GM11168 (cell line): ENCODE data around the gene GSTT2B.
"Not testable (repeated sequence)": the region's sequence is repeated elsewhere in the genome, so short reads cannot be mapped to it uniquely, and the experiment has no call there.

ENCODE experiments used
- in situ Hi-C: fragments of 300-500 bp; cut with MboI; formaldehyde crosslinking; loops from one replicate; pipeline ENCODE4 v1.12.0; 2022; ENCODE audit warnings: low sequenced_read_pairs; ENCODE audit not compliant: unreplicated experiment

The GSTT2B gene

DNA sequence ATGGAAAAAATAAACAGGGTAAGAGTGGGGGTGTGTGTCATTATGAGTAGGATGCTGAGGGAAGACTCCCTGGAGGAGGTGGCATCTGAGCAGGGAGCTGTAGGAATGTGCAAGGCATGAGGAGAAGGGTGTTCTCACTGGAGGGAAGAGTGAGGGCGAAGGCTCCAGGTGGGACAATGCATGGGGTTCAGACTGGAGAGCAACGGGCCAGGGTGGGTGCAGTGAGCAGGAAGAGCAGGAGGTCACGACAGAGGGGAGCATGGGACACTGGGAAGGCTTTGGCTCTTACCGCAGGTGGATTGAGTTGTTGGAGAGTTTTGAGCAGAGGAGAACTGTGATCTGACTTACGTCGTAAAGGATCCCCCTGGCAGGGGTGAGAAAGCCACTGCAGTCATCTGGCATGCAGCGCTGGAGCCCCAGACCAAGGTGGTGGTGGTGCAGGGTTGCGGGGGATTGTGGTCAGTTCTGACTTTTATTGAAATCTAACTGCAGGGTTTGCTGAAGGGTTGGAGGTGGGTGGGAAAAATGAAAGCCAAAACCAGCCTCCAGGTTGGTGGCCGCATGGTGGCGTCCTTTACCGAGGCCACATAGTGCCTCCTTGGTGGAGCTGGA is 8.1 kb downstream of the GSTT2B start:
- in situ Hi-C loops = loop anchor here (5.0 kb wide), 1 partner anchor 34 kb away; no protein-coding TSS in a partner anchor

GRCh38 chr22:23951383-23951782 is 9.6 kb downstream of the GSTT2B start:
- in situ Hi-C loops = loop anchor here (5.0 kb wide), 1 partner anchor 36 kb away; no protein-coding TSS in a partner anchor

DNA sequence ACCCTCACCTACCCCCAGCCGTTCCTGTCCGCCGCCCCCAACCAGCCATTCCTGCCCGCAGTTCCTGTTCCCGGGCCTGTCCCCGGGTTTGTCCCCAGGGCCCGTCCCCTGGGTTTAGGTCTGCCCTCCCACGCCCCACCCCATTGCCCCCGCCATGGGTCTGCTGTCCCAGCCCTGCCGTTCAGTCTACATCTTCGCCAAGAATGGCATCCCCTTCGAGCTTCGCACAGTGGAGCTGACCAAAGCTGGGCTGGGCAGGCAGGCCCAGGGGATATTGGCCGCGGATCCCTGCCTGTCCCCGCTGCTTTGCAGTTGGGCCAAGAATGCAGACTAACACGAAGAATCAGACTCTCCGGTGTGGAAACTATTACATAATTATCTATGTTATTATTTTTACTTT is 11.2 kb downstream of the GSTT2B start:
- in situ Hi-C loops = loop anchor here (5.0 kb wide), 1 partner anchor 38 kb away; no protein-coding TSS in a partner anchor

DNA sequence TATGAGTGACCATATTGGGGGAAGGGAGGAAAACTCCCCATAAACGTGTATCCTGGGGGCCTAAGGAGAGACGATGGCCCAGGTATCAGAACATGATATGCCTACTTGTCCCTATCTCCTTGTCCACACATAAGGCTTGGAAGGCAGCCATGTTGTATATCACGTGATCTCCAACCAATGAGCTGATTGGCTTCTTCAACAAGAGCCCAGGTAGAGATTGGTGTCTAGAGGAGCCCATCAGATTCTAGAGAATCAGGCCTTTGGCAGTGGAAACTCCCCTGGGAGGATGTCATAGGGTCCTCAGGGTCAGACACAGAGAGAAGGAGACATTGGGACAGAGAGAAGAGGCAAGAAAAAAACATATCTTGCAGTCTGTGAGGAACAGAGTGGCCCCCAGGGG is 13.6 kb downstream of the GSTT2B start:
- in situ Hi-C loops = not testable (repeated sequence)

DNA sequence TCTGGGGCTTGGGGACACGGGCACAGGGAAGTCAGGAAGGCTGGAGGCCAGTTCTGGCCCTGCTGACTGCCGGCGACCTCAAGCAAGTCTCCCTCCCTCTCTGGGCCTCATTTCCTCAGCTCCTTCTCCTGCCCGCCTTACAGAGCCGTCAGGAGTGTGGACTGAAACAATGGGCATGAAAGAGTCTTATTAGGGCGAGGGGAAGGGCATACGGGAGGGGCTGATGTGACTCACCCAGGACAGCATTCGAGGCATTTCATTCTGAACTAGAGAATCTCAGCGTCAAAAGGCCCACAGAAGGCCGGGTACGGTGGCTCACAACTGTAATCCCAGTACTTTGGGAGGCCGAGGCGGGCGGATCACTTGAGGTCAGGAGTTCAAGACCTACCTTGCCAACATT is 20.8 kb downstream of the GSTT2B start:
- in situ Hi-C loops = not testable (repeated sequence)

- in situ Hi-C loops = no loop called here
Measured at GRCh38 chr22:23939017-23939357, 22.0 kb downstream of the GSTT2B start.

- in situ Hi-C loops = no loop called here
Measured at GRCh38 chr22:23938328-23939016, 22.5 kb downstream of the GSTT2B start.

DNA sequence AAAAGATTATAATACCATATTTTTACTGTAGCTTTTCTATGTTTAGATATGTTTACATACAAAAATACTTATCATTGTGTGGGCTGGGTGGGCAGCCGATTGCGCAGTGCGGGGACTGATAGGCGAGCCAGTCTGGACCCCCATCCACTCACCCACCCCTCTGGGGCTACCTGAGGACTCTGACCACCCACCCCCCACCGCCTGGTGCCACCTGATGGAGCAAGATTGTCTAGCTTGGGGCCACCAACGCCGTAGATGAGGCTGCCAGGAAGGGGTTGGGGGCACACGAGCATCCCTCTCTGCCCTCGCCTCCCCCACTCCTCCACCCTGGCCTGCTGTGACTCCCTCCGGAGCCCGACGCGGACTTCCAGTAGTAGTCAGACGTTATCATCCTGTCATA is 34.4 kb downstream of the GSTT2B start:
- in situ Hi-C loops = no loop called here

DNA sequence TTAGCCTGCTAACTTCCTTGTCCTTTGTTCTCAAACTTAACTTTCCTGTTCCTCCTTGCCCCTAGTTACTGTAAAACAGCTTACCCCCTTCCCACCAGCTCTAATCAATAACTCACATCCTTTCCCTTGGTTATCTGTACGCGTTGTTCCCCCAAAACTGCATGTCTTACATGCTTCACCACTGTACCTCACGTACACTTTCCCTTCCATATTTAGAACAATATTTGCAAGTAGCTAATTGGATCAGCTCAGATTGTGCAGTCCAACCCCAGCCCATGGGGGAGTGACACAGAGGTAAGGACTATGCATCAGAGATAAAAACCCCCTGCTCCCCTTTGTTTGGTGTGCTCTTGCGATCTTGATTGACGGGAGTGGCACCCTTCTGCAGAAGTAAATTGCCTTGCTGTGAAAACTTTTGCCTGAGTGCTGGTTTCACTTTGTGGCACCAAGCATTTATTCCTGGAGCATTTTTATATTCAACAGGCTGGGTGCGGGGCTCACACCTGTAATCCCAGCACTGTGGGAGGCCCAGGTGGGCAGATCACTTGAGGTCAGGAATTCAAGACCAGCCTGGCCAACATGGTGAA is 35.9 kb downstream of the GSTT2B start:
- in situ Hi-C loops = no loop called here

GRCh38 chr22:23922921-23923320 is 38.1 kb downstream of the GSTT2B start:
- in situ Hi-C loops = no loop called here

- in situ Hi-C loops = not testable (repeated sequence)
Measured at GRCh38 chr22:23921586-23922201, 39.3 kb downstream of the GSTT2B start.

- in situ Hi-C loops = not testable (repeated sequence)
Measured at GRCh38 chr22:23920267-23920611, 40.8 kb downstream of the GSTT2B start.

- in situ Hi-C loops = loop anchor here (10.0 kb wide), 1 partner anchor 50 kb away; the partner anchor contains the start of genes DDTL and GSTT2B
Measured at GRCh38 chr22:23915290-23915689, 45.7 kb downstream of the GSTT2B start.

- in situ Hi-C loops = loop anchor here (10.0 kb wide), 1 partner anchor 51 kb away; the partner anchor contains the start of genes DDTL and GSTT2B
Measured at GRCh38 chr22:23913661-23914353, 47.2 kb downstream of the GSTT2B start.

DNA sequence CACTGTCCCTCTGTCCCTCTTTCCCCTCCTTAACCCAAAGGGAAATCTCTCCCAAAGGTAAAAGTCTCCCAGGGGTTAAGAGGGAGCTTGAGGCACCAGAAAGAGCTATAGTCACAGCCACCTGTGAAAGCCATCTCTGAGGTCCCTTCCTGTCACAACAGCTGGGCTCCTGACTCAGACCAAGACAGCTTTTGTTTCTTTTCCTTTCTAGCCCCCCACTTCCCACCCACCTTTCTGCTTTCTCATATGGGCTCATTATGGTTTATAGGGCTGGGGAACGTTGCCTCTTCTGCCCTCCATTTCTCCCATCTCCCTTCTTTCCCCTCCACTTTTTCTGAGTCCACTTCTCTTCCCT is 47.7 kb downstream of the GSTT2B start:
- in situ Hi-C loops = loop anchor here (10.0 kb wide), 1 partner anchor 52 kb away; the partner anchor contains the start of genes DDTL and GSTT2B

- in situ Hi-C loops = loop anchor here (10.0 kb wide), 1 partner anchor 52 kb away; the partner anchor contains the start of genes DDTL and GSTT2B
Measured at GRCh38 chr22:23912293-23912903, 48.6 kb downstream of the GSTT2B start.

DNA sequence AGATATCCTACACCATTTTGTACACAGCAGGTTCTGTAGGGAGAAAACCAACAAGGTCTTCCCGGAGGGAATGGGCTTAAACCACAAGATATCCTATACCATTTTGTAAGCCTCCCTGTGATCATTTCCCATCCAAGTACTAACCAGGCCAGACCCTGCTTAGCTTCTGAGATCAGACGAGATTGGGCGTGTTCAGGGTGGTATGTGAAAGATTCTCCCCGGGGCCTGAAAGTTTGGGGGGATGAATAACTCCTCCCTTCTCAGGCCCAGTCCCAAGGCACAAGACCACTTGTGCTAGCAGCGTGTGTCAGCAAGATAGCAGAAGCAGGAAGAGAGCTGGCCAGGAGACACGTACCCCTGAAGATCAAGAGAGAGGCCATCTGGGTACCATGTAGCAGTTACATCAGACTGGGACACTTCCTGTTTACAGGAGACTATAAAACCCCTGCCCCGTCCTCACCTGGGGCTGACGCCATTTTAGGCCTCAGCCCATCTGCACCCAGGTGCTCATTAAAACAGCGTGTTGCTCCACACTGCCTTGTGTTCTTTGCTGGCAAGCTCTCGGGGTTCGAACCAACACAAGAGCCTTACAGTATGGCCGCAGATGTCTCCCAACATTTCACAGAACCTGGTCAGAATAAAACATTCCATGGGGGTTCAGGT is 49.5 kb downstream of the GSTT2B start:
- in situ Hi-C loops = loop anchor here (10.0 kb wide), 1 partner anchor 53 kb away; the partner anchor contains the start of genes DDTL and GSTT2B

DNA sequence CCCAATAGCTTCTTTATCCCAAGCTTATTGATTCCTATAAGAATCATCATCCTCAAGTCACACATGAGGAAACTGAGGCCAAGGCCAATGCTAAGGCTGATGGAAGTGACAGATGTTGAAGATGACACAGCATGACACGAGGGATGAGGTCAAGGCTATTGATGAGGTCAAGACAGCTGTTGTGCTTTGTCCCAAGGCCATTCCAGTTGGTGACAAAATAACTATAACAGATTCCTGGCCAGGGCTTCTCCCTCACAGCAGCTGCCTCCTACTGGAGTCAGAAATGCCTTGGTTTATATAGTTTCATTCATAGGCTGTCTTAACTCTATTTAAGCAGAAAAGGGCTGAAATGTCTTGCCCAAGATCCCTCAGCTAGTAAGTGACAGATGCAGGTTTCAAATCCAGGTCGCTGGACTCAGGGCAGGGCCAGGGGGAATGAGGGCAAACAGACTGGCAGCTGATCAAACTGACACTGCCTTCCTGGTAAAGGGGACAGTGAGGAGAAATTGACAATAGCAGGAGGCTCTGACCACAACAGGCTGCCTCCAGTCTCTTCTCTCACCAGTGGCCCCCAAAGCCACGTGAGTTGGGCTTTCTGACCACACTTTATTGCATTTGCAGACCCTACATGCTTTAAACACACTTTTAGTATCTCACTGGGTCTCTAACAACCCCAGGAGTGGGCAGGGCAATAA is 50.4 kb downstream of the GSTT2B start:
- in situ Hi-C loops = loop anchor here (10.0 kb wide), 1 partner anchor 54 kb away; the partner anchor contains the start of genes DDTL and GSTT2B
